Left forelimb (tissue), 1 donor: ENCODE results near the gene ESYT3.
"Not testable (repeated sequence)": the region's sequence is repeated elsewhere in the genome, so short reads cannot be mapped to it uniquely, and the experiment has no call there.

Source experiments
- DNase-seq: peaks from one replicate; pipeline ENCODE4 v3.0.0-alpha.2; 2018; ENCODE audit warnings: low spot score

The ESYT3 gene

GRCh38 chr3:138443521-138444503 lies 9.4 kb downstream of the ESYT3 start:
- DNase-seq = peak; percentile 68

- DNase-seq = no peak
Measured at GRCh38 chr3:138445236-138445635, 10.8 kb downstream of the ESYT3 start.

GRCh38 chr3:138445654-138446053 lies 11.2 kb downstream of the ESYT3 start:
- no peak for DNase-seq

GRCh38 chr3:138448631-138449030 lies 14.2 kb downstream of the ESYT3 start:
- DNase-seq = no peak

GRCh38 chr3:138449490-138449889 lies 15.1 kb downstream of the ESYT3 start:
- DNase-seq = peak; percentile 42

- DNase-seq = peak; percentile 14
Measured at GRCh38 chr3:138450181-138450580, 15.8 kb downstream of the ESYT3 start.

- peak; percentile 40 for DNase-seq
Measured at GRCh38 chr3:138450704-138451424, 16.4 kb downstream of the ESYT3 start.

- DNase-seq = peak; percentile 25
Measured at GRCh38 chr3:138451595-138452162, 17.3 kb downstream of the ESYT3 start.

- no peak for DNase-seq
Measured at GRCh38 chr3:138452436-138452835, 18.0 kb downstream of the ESYT3 start.

- not testable (repeated sequence) for DNase-seq
Measured at GRCh38 chr3:138453940-138454339, 19.5 kb downstream of the ESYT3 start.

- DNase-seq = no peak
Measured at GRCh38 chr3:138455801-138456716, 21.6 kb downstream of the ESYT3 start.

- DNase-seq = no peak
Measured at GRCh38 chr3:138456961-138457862, 22.8 kb downstream of the ESYT3 start.

- no peak for DNase-seq
Measured at GRCh38 chr3:138457863-138458735, 23.7 kb downstream of the ESYT3 start.

- no peak for DNase-seq
Measured at GRCh38 chr3:138458774-138459499, 24.5 kb downstream of the ESYT3 start.

- peak; percentile 64 for DNase-seq
Measured at GRCh38 chr3:138459619-138460535, 25.5 kb downstream of the ESYT3 start.

- DNase-seq = no peak
Measured at GRCh38 chr3:138460536-138461205, 26.3 kb downstream of the ESYT3 start.

- DNase-seq = no peak
Measured at GRCh38 chr3:138461246-138461645, 26.8 kb downstream of the ESYT3 start.
